ENCODE results near the gene TGFA.

Gene TGFA

DNA sequence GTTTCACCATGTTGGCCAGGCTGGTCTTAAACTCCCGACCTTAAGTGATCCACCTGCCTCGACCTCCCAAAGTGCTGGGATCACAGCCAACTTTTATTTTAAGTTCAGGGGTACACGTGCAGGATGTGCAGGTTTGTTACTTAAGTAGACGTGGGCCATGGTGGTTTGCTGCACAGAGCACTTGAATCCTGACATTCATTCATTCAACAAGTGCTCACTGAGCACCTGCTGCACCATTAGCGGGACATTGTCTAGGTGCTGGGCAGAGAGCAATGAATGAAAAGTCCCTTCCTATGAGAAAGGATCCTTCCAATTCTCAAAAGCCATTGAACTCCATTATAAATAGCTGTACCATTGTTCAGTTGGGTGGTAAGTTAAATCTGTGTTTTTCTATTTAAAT, 31.0 kb downstream of the TGFA start:
- no peaks in the 10 kb centered on the region for H3K36me3 ChIP-seq (ENCODE audit: control insufficient read depth in 2 of 2, insufficient read depth in 1 of 2, low read length in 2 of 2)
- H3K9me3 ChIP-seq (ENCODE audit: control insufficient read depth, insufficient read depth, low read depth, low read length) = no peaks in the 10 kb centered on the region
- peak; percentile 84 for TF ChIP-seq SCRT1 (tag by site-specific recombination; IDR thresholded peaks at IDR 0.05; ENCODE audit: borderline replicate concordance)
- TF ChIP-seq ZNF202 (tag by site-specific recombination; IDR thresholded peaks at IDR 0.05; ENCODE audit: borderline replicate concordance) = no peak
- peak; percentile 92 for TF ChIP-seq SCRT2 (tag by site-specific recombination; IDR thresholded peaks at IDR 0.05)
- TF ChIP-seq EGR2 (tag by site-specific recombination; IDR thresholded peaks at IDR 0.05; ENCODE audit: low read depth) = no peak
- TF ChIP-seq, protein P1, sequence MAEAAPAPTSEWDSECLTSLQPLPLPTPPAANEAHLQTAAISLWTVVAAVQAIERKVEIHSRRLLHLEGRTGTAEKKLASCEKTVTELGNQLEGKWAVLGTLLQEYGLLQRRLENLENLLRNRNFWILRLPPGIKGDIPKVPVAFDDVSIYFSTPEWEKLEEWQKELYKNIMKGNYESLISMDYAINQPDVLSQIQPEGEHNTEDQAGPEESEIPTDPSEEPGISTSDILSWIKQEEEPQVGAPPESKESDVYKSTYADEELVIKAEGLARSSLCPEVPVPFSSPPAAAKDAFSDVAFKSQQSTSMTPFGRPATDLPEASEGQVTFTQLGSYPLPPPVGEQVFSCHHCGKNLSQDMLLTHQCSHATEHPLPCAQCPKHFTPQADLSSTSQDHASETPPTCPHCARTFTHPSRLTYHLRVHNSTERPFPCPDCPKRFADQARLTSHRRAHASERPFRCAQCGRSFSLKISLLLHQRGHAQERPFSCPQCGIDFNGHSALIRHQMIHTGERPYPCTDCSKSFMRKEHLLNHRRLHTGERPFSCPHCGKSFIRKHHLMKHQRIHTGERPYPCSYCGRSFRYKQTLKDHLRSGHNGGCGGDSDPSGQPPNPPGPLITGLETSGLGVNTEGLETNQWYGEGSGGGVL (tag by site-specific recombination; IDR thresholded peaks at IDR 0.05) = no peak
- TF ChIP-seq ZBTB49 (tag by site-specific recombination; IDR thresholded peaks at IDR 0.05; ENCODE audit: low read depth) = no peak
- ChIA-PET CTCF (interaction anchor here (0.6 kb wide), 1 partner anchor 8 kb away, joined by 4 read pairs; no protein-coding TSS in a partner anchor), POLR2A (no interaction called here)
- H3K4me1 ChIP-seq (ENCODE audit: control insufficient read depth, insufficient read depth, low read length) = no peaks in the 10 kb centered on the region
- no peak overlapping the region for H3K4me3 ChIP-seq (ENCODE audit: low read depth, low read length)
- H3K27ac ChIP-seq (ENCODE audit: extremely low read depth, low read depth, low read length) = no peak overlapping the region

DNA sequence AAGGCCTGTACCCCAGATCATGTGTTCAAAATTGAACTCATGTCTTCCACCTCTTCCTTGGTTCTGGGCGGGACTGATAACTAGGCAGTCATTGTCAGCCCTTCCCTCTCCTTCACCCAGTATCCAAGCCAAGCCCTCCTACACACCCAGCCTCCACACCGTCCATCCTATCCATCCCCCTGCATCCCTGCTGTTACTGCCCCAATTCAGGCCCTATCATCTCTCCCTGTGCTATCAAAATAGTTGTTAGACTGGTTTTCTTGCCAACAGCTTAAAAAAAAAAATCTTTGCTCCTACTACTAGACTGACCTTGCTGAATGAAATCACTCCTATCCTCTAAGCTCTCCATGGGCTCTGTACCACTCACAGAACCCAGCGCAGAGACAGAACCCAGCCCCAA, 32.8 kb downstream of the TGFA start:
- H3K27ac ChIP-seq (ENCODE audit: extremely low read depth, low read depth, low read length) = no peak overlapping the region
- ChIA-PET CTCF (no interaction called here), POLR2A (no interaction called here)
- H3K36me3 ChIP-seq (ENCODE audit: control insufficient read depth in 2 of 2, insufficient read depth in 1 of 2, low read length in 2 of 2) = no peaks in the 10 kb centered on the region
- no peaks in the 10 kb centered on the region for H3K4me1 ChIP-seq (ENCODE audit: control insufficient read depth, insufficient read depth, low read length)
- H3K4me3 ChIP-seq (ENCODE audit: low read depth, low read length) = no peak overlapping the region
- H3K9me3 ChIP-seq (ENCODE audit: control insufficient read depth, insufficient read depth, low read depth, low read length) = no peaks in the 10 kb centered on the region
- TF ChIP-seq ZNF701 (tag by site-specific recombination; IDR thresholded peaks at IDR 0.05) (no peak), EGR2 (tag by site-specific recombination; IDR thresholded peaks at IDR 0.05; ENCODE audit: low read depth) (peak; percentile 76), ZNF202 (tag by site-specific recombination; IDR thresholded peaks at IDR 0.05; ENCODE audit: borderline replicate concordance) (no peak), ZNF292 (tag by site-specific recombination; IDR thresholded peaks at IDR 0.05; ENCODE audit: borderline replicate concordance, low read depth) (no peak), ZFHX2 (tag by site-specific recombination; conservative IDR thresholded peaks at IDR 0.05) (peak; percentile 53; the same call in 1 of the 2 replicates), ZNF473 (tag by site-specific recombination; IDR thresholded peaks at IDR 0.05) (no peak)
- TF ChIP-seq, protein P2, sequence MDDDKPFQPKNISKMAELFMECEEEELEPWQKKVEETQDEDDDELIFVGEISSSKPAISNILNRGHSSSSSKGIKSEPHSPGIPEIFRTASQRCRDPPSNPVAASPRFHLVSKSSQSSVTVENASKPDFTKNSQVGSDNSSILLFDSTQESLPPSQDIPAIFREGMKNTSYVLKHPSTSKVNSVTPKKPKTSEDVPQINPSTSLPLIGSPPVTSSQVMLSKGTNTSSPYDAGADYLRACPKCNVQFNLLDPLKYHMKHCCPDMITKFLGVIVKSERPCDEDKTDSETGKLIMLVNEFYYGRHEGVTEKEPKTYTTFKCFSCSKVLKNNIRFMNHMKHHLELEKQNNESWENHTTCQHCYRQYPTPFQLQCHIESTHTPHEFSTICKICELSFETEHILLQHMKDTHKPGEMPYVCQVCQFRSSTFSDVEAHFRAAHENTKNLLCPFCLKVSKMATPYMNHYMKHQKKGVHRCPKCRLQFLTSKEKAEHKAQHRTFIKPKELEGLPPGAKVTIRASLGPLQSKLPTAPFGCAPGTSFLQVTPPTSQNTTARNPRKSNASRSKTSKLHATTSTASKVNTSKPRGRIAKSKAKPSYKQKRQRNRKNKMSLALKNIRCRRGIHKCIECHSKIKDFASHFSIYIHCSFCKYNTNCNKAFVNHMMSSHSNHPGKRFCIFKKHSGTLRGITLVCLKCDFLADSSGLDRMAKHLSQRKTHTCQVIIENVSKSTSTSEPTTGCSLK (tag by site-specific recombination; IDR thresholded peaks at IDR 0.05) = no peak
- TF ChIP-seq, protein P3, sequence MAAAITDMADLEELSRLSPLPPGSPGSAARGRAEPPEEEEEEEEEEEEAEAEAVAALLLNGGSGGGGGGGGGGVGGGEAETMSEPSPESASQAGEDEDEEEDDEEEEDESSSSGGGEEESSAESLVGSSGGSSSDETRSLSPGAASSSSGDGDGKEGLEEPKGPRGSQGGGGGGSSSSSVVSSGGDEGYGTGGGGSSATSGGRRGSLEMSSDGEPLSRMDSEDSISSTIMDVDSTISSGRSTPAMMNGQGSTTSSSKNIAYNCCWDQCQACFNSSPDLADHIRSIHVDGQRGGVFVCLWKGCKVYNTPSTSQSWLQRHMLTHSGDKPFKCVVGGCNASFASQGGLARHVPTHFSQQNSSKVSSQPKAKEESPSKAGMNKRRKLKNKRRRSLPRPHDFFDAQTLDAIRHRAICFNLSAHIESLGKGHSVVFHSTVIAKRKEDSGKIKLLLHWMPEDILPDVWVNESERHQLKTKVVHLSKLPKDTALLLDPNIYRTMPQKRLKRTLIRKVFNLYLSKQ (tag by site-specific recombination; IDR thresholded peaks at IDR 0.05; ENCODE audit: borderline replicate concordance) = no peak

GRCh38 chr2:70519453-70519852, 34.2 kb downstream of the TGFA start:
- no peaks in the 10 kb centered on the region for H3K9me3 ChIP-seq (ENCODE audit: control insufficient read depth, insufficient read depth, low read depth, low read length)
- no peak overlapping the region for H3K4me3 ChIP-seq (ENCODE audit: low read depth, low read length)
- H3K4me1 ChIP-seq (ENCODE audit: control insufficient read depth, insufficient read depth, low read length) = no peaks in the 10 kb centered on the region
- POLR2A ChIA-PET = no interaction called here
- CTCF ChIA-PET = interaction anchor here (1.0 kb wide), 1 partner anchor 178 kb away, joined by 3 read pairs; no protein-coding TSS in a partner anchor
- no peak overlapping the region for H3K27ac ChIP-seq (ENCODE audit: extremely low read depth, low read depth, low read length)
- no peaks in the 10 kb centered on the region for H3K36me3 ChIP-seq (ENCODE audit: control insufficient read depth in 2 of 2, insufficient read depth in 1 of 2, low read length in 2 of 2)
- TF ChIP-seq ZNF555 (tag by site-specific recombination; conservative IDR thresholded peaks at IDR 0.05) = no peak

Measured in HEK293 (cell line).